HG02973 (cell line): ENCODE measurements around the gene TUBA8.
"Not testable (repeated sequence)": the region's sequence is repeated elsewhere in the genome, so short reads cannot be mapped to it uniquely, and the experiment has no call there.

Experiments
- ATAC-seq: cut with Tn5 transposase; IDR thresholded peaks from one replicate; pipeline ENCODE4 v1.9.1; 2021; ENCODE audit warnings: moderate library complexity; ENCODE audit not compliant: unreplicated experiment

Gene TUBA8

DNA sequence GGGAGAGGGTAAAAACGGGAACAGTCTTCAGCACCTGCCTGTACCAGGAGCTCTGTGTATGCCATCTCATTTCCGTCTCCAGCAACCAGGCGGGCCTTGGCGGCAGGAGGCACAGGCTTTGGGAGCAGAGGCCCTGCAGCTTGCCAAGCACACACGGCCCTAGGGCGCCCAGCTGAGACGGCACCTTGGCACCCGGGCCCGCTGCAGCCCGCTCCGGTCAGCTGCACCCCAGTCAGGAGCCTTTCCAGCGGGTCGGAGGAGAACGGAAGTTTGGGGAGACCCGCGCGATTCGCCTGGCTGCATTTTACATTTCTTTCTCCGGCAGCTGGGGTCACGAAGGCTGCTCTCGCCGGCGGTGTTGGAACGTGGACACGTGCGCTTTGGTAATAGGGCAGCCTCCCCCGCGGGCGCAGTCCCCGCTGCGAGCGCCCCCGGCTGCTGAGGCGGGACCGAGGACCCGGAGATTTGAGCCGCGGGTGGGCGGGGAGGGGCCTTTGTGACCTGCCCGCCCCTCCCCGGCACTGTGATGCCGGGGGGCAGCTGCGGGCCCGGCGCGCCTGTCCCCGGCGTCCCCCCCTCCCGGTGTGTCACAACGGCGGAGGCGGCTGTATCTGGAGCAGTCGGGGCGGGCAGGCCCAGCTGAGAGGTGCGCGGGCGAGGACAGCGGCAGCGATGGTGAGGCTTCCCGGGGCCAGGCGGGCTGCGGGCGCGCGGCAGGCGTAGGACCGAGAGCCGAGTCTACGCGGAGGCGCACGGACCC is at the start of gene TUBA8:
Gene TUBA8 (plus strand): TSS at position 616 of the 760 bp plus-strand sequence. CDS start 57 bp downstream, at position 673.
- ATAC-seq = no peak

DNA sequence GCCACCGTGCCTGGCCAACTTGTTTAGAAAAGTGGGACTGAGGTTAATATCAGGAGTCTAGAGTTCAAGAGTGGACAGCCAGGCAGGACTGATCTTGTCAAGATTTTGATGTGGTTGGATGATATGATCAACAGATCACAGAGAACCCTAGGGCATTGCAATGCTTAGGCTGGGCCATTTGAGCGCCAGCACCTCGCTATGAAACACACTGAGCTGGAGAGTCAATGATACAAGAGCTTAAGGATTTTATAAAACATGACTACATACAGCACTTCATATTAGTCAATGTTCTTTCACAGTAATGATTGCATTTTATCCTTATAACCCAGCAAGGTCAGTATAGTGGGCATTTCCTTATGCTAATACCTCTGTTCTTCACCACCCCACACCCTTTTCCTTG is 48.2 kb upstream of the TUBA8 start:
- ATAC-seq = no peak

DNA sequence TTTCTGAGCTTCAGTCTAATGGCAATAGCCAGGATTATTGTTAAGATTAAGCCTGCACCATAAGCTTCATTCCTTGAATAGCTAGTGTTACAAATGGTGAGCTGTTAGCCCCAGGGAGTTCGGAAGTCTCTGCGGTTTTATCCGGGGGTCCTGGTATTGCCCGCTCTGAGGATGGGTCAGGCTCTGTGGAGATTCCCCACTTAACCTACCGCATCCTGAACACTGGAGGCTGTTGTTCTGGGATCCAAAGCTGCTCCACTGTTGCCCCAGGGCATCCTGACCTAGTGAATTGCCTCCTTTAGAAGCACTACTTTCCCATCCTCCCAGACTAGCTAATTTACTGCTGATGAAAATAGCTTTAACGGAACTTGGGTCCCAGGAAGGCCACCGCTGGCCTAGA is 47.3 kb upstream of the TUBA8 start:
- ATAC-seq = no peak

DNA sequence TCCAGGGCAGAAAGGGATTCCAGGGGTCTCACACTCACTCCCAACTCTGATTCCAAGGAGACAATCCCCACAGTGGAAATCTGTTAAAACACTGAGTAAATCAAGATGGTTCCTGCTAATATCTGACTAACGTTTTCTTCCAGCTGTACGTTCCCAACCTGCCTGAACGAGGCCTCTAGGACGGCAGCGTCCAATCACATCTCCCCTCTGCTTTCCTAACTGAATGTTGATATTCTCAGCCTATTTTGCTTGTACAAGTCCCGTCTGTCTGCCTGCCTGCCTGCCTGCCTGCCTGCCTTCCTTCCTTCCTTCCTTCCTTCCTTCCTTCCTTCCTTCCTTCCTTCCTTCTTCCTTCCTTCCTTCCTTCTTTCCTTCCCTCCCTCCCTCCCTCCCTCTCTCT is 46.9 kb upstream of the TUBA8 start:
- ATAC-seq = not testable (repeated sequence)

DNA sequence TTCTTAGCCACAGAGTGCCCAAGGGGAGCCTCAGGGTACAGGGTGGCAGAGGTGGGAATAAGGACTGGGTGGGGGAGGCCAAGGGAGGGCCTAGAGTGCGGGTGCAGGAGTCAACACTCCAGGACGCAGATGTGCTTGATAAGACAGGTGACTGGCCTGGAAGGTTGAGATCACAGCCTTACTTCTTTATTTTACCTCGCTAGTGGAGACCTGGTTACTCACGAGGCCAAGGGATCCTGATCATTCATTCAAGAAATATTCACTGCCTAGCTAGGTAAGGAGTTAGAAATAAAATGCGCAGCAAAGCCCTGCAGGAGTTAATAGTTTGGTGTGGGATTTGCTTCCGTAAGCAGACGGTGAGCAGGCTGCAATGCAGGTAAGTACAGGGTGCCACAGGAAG is 46.0 kb upstream of the TUBA8 start:
- no peak for ATAC-seq

DNA sequence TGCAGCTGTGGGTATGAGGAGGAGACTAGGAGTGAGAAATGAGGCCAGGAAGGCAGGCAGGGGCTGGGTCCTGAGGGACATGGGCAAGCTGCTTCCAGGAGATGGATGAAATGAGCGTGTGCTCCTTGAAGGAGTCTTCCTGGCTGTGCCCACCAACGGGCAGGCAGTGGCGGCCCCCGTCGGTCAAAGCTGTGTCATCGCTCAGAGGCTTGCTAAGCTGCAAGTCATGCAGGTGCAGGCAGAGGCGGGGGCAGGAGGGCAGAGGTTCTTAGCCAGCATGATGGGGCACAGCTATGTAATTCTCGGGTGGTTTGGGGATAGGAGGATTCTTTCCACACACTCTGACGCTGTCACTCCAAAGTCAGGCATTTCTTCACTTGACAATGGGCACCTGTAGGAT is 45.4 kb upstream of the TUBA8 start:
- ATAC-seq = no peak

DNA sequence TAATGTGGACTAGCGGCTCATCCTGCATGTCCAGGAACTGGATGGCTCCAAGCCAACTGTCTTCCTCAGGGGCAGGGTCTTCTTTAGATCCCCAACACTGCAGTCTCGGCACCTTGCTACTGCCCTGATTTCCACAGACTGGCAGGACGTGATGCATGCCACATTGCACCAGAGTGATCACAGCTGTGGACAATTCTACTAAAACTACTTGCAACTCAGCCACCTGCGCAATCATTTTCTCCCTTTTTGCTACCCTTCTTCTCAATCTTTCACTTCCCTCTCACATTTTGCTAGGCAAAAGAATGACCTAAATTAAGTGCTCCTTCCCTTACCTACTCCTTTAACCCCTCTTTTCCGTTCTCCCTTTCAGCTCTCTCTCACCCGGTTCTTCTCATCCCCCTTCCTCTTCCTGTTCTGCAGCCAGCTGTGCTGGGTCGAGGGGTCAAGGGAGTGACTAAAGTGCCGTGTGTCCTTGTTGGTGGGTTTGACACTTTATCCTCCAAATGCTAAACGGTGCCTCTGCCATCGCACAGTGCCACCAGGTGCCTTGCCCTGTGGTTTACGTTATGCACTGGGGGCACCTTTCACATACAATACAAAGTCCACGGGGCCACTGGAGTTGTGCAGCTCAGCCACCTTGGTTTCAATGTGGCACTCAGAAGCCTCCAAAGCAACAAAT is 44.3 kb upstream of the TUBA8 start:
- no peak for ATAC-seq

DNA sequence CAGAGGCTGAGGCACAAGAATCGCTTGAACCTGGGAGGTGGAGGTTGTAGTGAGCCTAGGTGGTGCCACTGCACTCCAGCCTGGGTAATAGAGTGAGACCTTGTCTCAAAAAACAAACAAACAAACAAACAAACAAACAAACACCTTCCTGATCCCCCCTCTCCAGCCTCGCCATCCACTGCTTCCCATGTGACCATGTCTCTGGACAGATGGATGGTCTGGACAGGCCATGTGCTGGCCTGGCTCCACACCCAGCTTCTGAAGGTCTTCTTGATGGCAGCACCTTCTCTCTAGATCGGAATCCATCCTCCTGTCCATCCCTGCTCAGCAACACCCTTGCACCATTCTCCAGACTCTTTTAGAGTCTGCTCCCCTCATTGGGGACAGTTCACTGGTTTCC is 43.5 kb upstream of the TUBA8 start:
- ATAC-seq = no peak

DNA sequence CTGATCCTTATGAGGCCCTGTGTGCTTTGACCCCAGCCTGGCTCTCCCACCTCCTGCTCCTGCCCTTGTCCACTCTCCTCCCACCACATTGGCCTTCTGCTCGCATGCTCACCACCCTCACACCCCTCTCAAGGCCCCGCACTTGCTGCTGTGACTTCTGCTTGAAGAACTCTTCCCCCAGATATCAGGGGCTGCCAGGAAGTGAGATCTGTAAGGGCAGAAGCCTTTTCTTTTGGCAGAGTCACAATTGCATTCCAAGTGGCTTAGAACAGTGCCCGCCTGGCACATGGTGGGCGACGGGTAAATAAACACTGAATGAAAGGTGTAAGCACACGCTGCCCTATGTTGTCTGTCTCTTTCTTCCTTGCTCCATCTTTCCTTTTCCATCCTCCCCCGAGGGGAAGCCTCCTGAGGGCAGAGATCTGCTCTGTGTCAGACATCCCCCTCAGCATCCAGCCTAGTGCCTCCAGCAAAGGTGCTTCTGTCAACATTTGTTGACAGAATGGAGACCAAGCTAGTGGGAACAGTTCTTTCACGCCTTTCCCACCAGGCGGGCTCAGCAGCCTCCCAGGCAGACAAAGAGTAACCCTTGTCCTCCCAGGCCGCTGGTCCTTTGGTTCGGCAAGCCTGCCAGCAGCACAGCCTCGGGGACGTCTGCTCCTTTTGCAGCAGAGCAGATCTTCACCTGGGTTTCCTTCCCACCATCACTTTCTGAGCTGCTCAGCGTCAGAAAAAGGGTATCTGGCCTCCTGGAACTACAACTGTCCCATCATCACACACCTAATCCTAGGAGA is 42.9 kb upstream of the TUBA8 start:
- no peak for ATAC-seq

DNA sequence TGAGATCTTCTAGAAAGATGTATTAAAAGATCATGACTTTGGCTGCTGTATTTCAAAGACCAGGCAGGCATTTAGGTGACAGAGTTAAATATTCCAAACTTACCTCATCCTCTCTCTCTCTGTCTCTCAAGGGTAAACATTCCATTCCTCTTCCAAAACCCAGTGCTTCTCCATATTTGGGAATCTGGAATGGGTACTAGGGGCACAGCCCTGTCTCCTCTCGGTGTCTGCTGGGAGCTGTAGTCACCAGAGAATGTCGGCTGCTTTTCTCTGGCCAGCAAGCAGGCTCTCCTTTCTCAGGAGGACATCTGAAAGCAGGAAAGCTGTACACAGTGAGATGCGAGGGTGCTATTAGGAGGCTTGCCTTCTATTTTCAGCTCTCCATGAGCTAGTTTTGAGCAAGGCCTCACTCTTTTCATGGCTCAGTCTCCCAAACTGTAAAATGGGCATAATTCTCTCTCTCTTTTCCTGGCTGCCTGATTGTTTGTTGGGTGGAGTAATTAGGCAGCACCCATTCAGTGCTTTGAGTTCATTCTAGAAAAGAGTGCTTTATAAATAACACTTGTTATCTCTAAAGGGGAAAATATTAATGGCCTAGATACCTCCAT is 42.1 kb upstream of the TUBA8 start:
- ATAC-seq = no peak

DNA sequence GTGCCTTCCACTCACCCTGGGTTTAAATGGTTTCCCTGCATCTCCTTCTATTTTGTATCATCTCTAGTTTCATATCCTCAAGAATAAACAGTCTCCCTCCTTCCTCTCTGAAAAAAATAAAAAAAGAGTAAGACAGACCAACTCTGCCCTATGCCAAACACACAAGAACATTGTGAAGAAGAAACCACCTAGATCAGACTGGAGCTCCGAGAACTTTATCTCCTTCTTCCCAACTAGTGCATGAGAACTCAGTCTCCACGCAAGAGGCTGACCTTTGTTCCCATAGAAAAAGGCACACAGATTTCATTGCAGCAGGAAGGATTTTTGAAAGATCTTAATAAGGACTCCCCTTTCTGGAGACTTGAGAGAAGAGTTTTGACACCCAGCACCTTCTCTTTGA is 41.6 kb upstream of the TUBA8 start:
- ATAC-seq = no peak

DNA sequence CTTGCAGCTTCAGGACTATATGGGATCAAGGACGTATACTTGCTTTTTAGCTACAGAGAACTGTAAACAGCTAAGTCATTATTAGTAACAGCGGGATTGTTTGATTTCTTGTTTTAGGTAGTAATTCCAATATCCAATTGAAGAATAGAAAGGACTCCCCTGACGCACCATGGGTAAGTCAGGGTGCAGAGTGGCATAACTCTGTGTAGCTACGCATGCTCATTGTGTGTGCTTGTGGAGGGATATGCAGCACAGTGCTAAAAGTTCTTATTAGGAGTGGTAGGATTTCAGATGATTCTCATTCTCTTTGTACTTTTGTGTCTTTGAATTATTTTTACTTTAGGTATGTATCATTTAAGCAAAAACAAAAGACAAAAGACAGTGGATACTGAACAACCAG is 40.6 kb upstream of the TUBA8 start:
- no peak for ATAC-seq

DNA sequence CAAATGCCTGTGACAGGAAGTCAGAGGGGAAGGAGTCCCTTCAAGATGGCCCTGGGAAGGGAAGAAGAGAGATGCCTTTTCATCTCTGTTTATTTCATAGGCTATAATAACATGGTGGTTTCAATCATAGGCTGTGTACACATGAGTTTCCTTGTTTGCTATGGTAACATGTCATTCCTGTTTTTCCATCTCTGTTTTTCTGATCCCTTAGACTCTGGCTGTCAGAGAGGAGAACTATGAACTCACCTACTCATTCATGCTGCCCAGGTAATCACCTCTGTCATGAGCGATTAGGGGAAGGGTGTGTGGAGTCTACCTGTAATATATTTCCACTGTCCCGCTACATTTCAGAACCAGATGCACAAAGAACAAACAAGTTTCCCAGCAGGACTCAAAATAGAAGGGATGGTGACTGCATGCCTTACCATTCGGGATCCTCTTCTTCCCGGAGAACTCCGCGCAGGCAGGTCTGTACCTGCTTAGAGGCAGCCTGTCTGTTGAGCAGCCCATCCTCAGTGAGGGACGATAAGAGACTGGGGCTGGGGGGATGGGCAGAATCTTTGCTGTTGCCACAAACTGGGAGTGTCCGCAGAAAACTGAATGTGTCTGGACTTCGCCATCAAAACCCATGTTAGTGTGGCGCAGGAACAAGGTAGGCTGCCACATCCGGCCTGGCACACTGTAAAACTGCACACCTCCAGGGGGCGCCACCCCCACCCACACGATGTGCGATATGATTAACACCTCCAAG is 39.9 kb upstream of the TUBA8 start:
- ATAC-seq = no peak

DNA sequence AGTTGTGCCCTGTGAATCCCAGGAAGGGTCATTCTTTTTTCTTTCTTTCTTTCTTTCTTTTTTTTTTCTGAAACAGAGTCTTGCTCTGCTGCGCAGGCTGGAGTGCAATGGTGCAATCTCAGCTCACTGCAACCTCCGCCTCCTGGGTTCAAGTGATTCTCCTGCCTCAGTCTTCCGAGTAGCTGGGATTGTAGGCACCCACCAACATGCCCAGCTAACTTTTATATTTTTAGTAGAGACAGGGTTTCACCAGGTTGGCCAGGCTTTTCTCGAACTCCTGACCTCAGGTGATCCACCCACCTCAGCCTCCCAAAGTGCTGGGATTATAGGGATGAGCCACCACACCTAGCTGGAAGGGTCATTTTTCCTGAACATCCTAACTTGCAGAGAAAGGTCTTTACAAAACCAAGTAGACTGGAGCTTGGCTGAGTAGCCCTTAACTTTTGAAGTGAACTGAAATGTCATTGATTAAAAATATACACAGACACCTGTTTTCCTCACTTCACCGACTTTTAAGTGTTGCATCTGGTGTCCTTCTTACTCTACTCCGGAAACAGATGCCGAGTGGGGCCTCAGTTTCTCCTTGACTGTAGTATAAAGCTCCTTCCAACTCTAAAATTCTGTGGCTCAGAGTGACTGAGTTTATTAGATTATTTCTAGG is 39.2 kb upstream of the TUBA8 start:
- ATAC-seq = not testable (repeated sequence)

DNA sequence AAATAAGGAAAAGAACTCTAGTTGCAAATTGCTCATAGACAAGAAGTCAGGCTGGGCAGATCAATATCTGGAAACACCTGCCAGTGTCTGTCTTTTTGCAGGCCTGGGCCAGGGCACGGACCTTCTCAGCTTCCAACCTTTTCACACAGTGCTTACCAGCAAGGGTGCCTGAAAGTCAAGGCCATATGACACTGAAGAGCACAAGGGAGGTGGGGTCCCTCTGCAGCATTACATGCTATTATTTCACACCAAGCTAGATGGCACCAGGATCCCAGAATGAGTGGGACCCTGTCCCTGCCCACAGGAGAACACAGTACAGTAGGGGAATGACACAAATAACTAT is 38.7 kb upstream of the TUBA8 start:
- no peak for ATAC-seq

DNA sequence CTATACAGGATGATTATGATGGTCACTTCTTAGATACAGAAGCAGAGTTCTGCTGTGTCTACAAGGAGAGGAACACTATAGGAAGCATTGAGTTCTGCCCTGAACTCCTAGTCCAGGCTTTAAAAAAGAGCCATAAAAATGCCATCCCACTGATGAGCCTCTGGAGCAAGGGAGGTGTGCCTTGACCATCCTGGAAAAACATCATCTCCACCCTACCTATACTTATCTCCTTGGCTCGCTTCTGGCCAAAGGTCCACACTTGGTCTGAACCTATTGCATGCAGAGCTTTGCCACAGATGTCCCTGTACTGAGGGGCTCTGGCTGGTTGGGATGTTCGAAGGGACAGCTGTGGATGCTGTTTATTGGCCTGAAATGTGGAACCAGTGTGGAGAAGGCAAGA is 37.1 kb upstream of the TUBA8 start:
- ATAC-seq = no peak

DNA sequence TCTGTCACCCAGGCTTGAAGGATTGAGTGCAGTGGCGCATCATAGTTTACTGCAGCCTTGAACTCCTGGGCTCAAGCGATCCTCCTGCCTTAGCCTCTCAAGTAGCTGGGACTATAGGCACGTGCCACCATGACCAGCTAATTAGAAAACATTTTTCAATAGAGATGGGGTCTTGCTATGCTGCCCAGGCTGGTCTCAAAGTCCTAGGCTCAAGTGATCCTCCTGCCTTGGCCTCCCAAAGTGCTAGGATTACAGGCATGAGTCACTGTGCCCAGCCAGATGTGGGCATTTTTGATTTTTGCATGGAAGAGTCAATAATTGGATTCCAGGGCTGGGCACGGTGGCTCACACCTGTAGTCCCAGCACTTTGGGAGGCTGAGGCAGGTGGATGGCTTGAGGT is 36.7 kb upstream of the TUBA8 start:
- ATAC-seq = not testable (repeated sequence)

DNA sequence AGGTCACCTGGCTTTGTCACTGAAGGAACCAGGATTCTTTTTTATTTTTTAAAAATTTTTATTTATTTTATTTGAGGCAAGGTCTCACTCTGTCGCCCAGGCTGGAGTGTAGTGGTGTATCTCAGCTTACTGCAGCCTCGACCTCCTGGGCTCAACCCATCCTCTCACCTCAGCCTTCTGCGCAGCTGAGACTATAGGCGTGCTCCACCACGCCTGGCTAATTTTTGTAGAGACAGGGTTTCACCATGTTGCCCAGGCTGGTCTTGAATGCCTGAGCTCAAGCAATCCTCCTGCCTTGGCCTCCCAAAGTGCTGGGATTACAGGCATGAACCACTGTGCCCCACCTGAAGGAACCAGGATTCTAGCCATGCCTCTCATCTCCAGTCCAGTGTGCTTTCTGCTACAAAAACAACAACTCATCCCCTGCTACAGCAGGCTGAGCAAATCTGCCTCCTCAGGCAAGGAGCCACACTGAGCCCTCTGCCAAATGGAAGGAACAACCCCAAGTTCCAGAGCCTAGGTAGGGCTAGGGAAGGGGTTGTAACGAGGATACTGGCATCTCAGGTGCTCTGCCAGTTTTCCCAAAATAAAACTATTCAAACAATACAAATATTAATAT is 35.4 kb upstream of the TUBA8 start:
- no peak for ATAC-seq

DNA sequence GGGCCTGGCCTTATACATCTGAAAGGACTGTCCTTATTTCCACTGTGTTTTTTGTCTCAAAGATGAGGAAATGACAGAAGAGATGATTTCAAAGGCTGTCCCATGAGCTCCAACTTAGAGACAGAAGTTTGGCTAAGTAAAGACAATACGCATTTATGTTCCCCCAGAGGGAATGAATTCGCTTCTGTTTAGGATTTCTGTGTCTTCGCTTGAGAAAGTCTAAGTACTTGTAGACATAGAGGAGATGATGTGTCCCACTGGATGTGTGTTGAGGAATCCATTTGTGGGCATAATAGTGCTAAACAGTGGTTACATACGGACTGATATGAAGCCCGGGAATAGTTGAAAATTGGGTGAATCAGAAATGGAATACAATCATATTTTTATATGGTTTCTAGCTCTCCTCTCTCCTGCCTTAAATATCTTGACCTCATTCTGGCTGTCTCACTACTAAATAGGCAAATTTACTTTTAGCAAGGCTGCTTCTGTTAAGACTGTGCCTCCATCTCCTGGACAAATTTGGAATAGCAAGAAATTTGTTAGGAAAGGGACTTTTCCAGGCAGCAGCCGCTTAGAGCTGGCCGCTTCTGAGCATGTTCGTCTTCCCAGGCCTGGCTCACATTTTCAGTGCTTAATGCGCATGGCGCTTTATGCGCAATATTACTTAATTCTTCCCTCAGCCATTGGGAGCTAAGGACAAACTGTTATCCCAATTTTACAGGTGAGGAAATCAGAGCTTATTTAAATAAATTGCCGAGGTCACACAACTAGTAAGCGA is 34.7 kb upstream of the TUBA8 start:
- no peak for ATAC-seq
